Measurements from ENCODE around the gene DEK. TPM values are rescaled to one million over a fixed set of nuclear protein-coding genes. Genes with fewer than 3 reads are reported as not detected.

Gene DEK
- total RNA-seq, 1 experiment from 2014 or later = 204 TPM

GRCh38 chr6:18262702-18263417 lies 1.5 kb downstream of the DEK start:
- ChIA-PET CTCF (no interaction called here), POLR2A (no interaction called here)
- no peaks in the 10 kb centered on the region for H3K27me3 Mint-ChIP-seq (ENCODE audit: low read depth)
- peak overlapping the region; percentile 97 for H3K27ac Mint-ChIP-seq
- no peaks in the 10 kb centered on the region for H3K9me3 Mint-ChIP-seq
- no peak for ATAC-seq
- peaks cover 49% of the 10 kb centered on the region for H3K4me1 Mint-ChIP-seq
- peaks cover 41% of the 10 kb centered on the region for H3K36me3 Mint-ChIP-seq
- peak overlapping the region; percentile 94 for H3K4me3 Mint-ChIP-seq
- DNase-seq (ENCODE audit: low spot score) = no peak
- TF ChIP-seq NR1H2 (CRISPR knock-in tag; IDR thresholded peaks at IDR 0.05) (no peak), NFATC4 (CRISPR knock-in tag; IDR thresholded peaks at IDR 0.05) (no peak)

GRCh38 chr6:18261877-18262276 lies 2.5 kb downstream of the DEK start:
- DNase-seq (ENCODE audit: low spot score) (no peak), ATAC-seq (no peak)
- Mint-ChIP-seq H3K27me3 (ENCODE audit: low read depth) (no peaks in the 10 kb centered on the region), H3K9me3 (no peaks in the 10 kb centered on the region), H3K27ac (peak overlapping the region; percentile 83), H3K36me3 (peaks cover 51% of the 10 kb centered on the region), H3K4me3 (peak overlapping the region; percentile 94), H3K4me1 (peaks cover 49% of the 10 kb centered on the region)
- ChIA-PET CTCF (no interaction called here), POLR2A (no interaction called here)
- no peak for TF ChIP-seq ATF6 (CRISPR knock-in tag; IDR thresholded peaks at IDR 0.05)
- no peak for TF ChIP-seq GABPB1 (CRISPR knock-in tag; IDR thresholded peaks at IDR 0.05)
- TF ChIP-seq ZNF317 (CRISPR knock-in tag; IDR thresholded peaks at IDR 0.05; ENCODE audit: borderline replicate concordance, low read depth) = no peak
- TF ChIP-seq FOXK1 (CRISPR knock-in tag; IDR thresholded peaks at IDR 0.05) = no peak
- TF ChIP-seq ERG (CRISPR knock-in tag; IDR thresholded peaks at IDR 0.05) = no peak
- no peak for TF ChIP-seq CBFB (CRISPR knock-in tag; IDR thresholded peaks at IDR 0.05; ENCODE audit: low read depth)
- TF ChIP-seq ATF1 (CRISPR knock-in tag; IDR thresholded peaks at IDR 0.05) = no peak
- no peak for TF ChIP-seq NR3C1 (CRISPR knock-in tag; conservative IDR thresholded peaks at IDR 0.05; ENCODE audit: low read depth)
- no peak for TF ChIP-seq IRF1 (CRISPR knock-in tag; IDR thresholded peaks at IDR 0.05)

- Mint-ChIP-seq H3K9me3 (no peaks in the 10 kb centered on the region), H3K4me1 (peaks cover 47% of the 10 kb centered on the region), H3K27me3 (ENCODE audit: low read depth) (no peaks in the 10 kb centered on the region), H3K4me3 (peak overlapping the region; percentile 94), H3K36me3 (peaks cover 61% of the 10 kb centered on the region), H3K27ac (peak overlapping the region; percentile 83)
- ATAC-seq = 0 out of 2 replicates have a peak, but pooled peaks have one; percentile 3
- ChIA-PET CTCF (interaction anchor here (0.7 to 1.2 kb wide), 3 partner anchors 63 to 246 kb away, joined by 4 to 8 read pairs (median 4); no protein-coding TSS in a partner anchor), POLR2A (interaction anchor here (0.6 to 0.8 kb wide), 4 partner anchors 42 to 1052 kb away, joined by 3 to 11 read pairs (median 4); no protein-coding TSS in a partner anchor)
- no peak for TF ChIP-seq HMGXB4 (CRISPR knock-in tag; IDR thresholded peaks at IDR 0.05)
- TF ChIP-seq ZNF317 (CRISPR knock-in tag; IDR thresholded peaks at IDR 0.05; ENCODE audit: borderline replicate concordance, low read depth) = no peak
- TF ChIP-seq ETV6 (CRISPR knock-in tag; IDR thresholded peaks at IDR 0.05) = peak; percentile 41; the same call in 1 of the 2 replicates
- no peak for DNase-seq (ENCODE audit: low spot score)
Observed at GRCh38 chr6:18260448-18261106, 3.8 kb downstream of the DEK start.
